ENCODE data around the gene AMH. TPM values are rescaled to one million over a fixed set of nuclear protein-coding genes. Genes with fewer than 3 reads are reported as not detected.

The AMH gene
- total RNA-seq, 4 donors from 2014 or later: 0.50 to 3.7 (median 1.3) TPM

- Histone ChIP-seq H3K9me3 (no peaks in the 10 kb centered on the region), H3K36me3 (peaks cover 7 to 35% (median 32%) of the 10 kb centered on the region in 4 donors), H3K27me3 (no peaks in the 10 kb centered on the region), H3K4me3 (peak overlapping the region; percentile 88 to 100 (median 98)), H3K4me1 (peaks cover 61 to 86% (median 71%) of the 10 kb centered on the region in 4 donors), H3K27ac (replicated peaks in 1 of 4) (peak overlapping the region; percentile 94 to 99 (median 96))
- no CpG with 5 or more reads among the region's 28 CpGs for WGBS
- no peak for DNase-seq (ENCODE audit: extremely low spot score)
- no peak for TF ChIP-seq POLR2A (IDR thresholded peaks at IDR 0.05; ENCODE audit: low read depth)
- TF ChIP-seq CTCF (IDR thresholded peaks at IDR 0.05): no peak
- no peak for TF ChIP-seq EP300 (IDR thresholded peaks at IDR 0.05)
- no peak for TF ChIP-seq POLR2AphosphoS5 (IDR thresholded peaks at IDR 0.05)
- intact Hi-C loops (cut with DNase I): loop anchor here (1.0 to 5.0 kb wide), 3 partner anchors 36 to 156 kb away; partner anchors contain the start of gene AP3D1
Observed at GRCh38 chr19:2236064-2236313, 13.1 kb upstream of the AMH start.

- intact Hi-C loops (cut with DNase I): loop anchor here (1.0 to 5.0 kb wide), 3 partner anchors 36 to 156 kb away; partner anchors contain the start of gene AP3D1
- H3K27me3 ChIP-seq: no peaks in the 10 kb centered on the region
Observed at GRCh38 chr19:2236314-2237050, 12.6 kb upstream of the AMH start, which contains the start of the genes PLEKHJ1 and SF3A2. Gene PLEKHJ1, minus strand, starts transcription at chr19:2236329. Its CDS starts 81 bp downstream, at chr19:2236248. Gene SF3A2, plus strand, starts transcription at chr19:2236824. Its CDS starts 6,595 bp downstream, at chr19:2243419.

GRCh38 chr19:2237051-2237868 is 11.9 kb upstream of the AMH start:
- H3K9me3 ChIP-seq: no peaks in the 10 kb centered on the region
- peak overlapping the region; percentile 94 to 99 (median 96) for H3K27ac ChIP-seq (replicated peaks in 1 of 4)
- DNase-seq (ENCODE audit: extremely low spot score): no peak
- no peaks in the 10 kb centered on the region for H3K27me3 ChIP-seq
- 45% methylated on average over 41 of the region's 43 CpGs for WGBS
- TF ChIP-seq CTCF (IDR thresholded peaks at IDR 0.05) (no peak), POLR2AphosphoS5 (IDR thresholded peaks at IDR 0.05) (no peak), EP300 (IDR thresholded peaks at IDR 0.05) (no peak), POLR2A (IDR thresholded peaks at IDR 0.05; ENCODE audit: low read depth) (no peak)
- peak overlapping the region; percentile 88 to 100 (median 98) for H3K4me3 ChIP-seq
- intact Hi-C loops (cut with DNase I): loop anchor here (5.0 kb wide), 2 partner anchors 85 to 155 kb away; partner anchors contain the start of gene AP3D1
- peaks cover 65 to 86% (median 76%) of the 10 kb centered on the region in 4 donors for H3K4me1 ChIP-seq
- H3K36me3 ChIP-seq: peaks cover 6 to 23% (median 19%) of the 10 kb centered on the region in 4 donors

More at GRCh38 chr19:2236314-2237050, 12.6 kb upstream of the AMH start, which contains the start of the genes PLEKHJ1 and SF3A2:
- peak; percentile 95 to 97 for TF ChIP-seq POLR2AphosphoS5 (IDR thresholded peaks at IDR 0.05)
- TF ChIP-seq EP300 (IDR thresholded peaks at IDR 0.05): no peak
- peak; percentile 74 for TF ChIP-seq POLR2A (IDR thresholded peaks at IDR 0.05; ENCODE audit: low read depth)
- TF ChIP-seq CTCF (IDR thresholded peaks at IDR 0.05): peak; percentile 99 to 100 (median 100)
- peak within 1 kb of the TSS; percentile 94 to 99 (median 96) for H3K27ac ChIP-seq (replicated peaks in 1 of 4)
- WGBS: 1% methylated on average over 17 of the region's 80 CpGs
- peak; percentile 99 for DNase-seq (ENCODE audit: extremely low spot score)
- H3K9me3 ChIP-seq: no peaks in the 10 kb centered on the region
- H3K4me3 ChIP-seq: peak within 1 kb of the TSS; percentile 88 to 100 (median 98)
- H3K36me3 ChIP-seq: peaks cover 7 to 30% (median 27%) of the 10 kb centered on the region in 4 donors
- H3K4me1 ChIP-seq: peaks cover 66 to 86% (median 71%) of the 10 kb centered on the region in 4 donors

GRCh38 chr19:2237869-2238153 is 11.3 kb upstream of the AMH start:
- peaks cover 65 to 86% (median 80%) of the 10 kb centered on the region in 4 donors for H3K4me1 ChIP-seq

More at GRCh38 chr19:2237869-2238153, 11.3 kb upstream of the AMH start:
- intact Hi-C loops (cut with DNase I): loop anchor here (5.0 kb wide), 2 partner anchors 86 to 154 kb away; partner anchors contain the start of gene AP3D1
- no peak for DNase-seq (ENCODE audit: extremely low spot score)
- Histone ChIP-seq H3K9me3 (no peaks in the 10 kb centered on the region), H3K4me3 (peak overlapping the region; percentile 88 to 100 (median 98)), H3K36me3 (peaks cover under 1 to 18% (median 14%) of the 10 kb centered on the region in 4 donors), H3K27ac (replicated peaks in 1 of 4) (peak overlapping the region; percentile 94 to 99 (median 96)), H3K27me3 (no peaks in the 10 kb centered on the region)
- 77% methylated on average over 6 of the region's 6 CpGs for WGBS
- no peak for TF ChIP-seq CTCF (IDR thresholded peaks at IDR 0.05)
- no peak for TF ChIP-seq EP300 (IDR thresholded peaks at IDR 0.05)
- no peak for TF ChIP-seq POLR2A (IDR thresholded peaks at IDR 0.05; ENCODE audit: low read depth)
- no peak for TF ChIP-seq POLR2AphosphoS5 (IDR thresholded peaks at IDR 0.05)
